Mesenteric fat pad (tissue), 1 donor: ENCODE measurements around the gene MAST2. TPM values are rescaled to one million over a fixed set of nuclear protein-coding genes. Genes with fewer than 3 reads are reported as not detected.
"Not testable (repeated sequence)": the region's sequence is repeated elsewhere in the genome, so short reads cannot be mapped to it uniquely, and the experiment has no call there.

Experiments
- DNase-seq: peaks from one replicate; pipeline ENCODE4 v3.0.0-alpha.2; 2020; ENCODE audit warnings: low spot score
- total RNA-seq: library from RNA; stranded (reverse); fragmentation: NEBNext Ultra II Directional; extraction: Animal tissue kit (Norgen Biotek cat#: 25700); gene quantifications from one replicate; pipeline ENCODE4 v1.2.1, GENCODE V29; 2021
- donor health status: DM: yes; HTN: yes; CAD: no.

Gene MAST2
- total RNA-seq, 1 donor from 2014 or later = 24.8 TPM

GRCh38 chr1:46056325-46056724 lies 252.9 kb downstream of the MAST2 start:
- DNase-seq = no peak

DNA sequence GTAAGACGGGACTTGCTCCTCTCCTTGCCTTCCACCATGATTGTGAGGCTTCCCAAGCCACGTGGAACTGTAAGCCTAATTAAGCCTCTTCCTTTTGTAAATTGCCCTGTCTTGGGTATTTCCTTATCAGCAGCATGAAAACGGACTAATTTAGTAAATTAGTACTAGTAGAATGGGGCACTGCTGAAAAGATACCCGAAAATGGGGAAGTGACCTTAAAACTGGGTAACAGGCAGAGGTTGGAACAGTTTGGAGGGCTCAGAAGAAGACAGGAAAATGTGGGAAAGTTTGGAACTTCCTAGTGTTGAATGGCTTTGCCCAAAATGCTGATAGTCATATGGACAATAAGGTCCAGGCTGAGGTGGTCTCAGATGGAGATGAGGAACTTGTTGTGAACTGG lies 253.8 kb downstream of the MAST2 start:
- DNase-seq = not testable (repeated sequence)

DNA sequence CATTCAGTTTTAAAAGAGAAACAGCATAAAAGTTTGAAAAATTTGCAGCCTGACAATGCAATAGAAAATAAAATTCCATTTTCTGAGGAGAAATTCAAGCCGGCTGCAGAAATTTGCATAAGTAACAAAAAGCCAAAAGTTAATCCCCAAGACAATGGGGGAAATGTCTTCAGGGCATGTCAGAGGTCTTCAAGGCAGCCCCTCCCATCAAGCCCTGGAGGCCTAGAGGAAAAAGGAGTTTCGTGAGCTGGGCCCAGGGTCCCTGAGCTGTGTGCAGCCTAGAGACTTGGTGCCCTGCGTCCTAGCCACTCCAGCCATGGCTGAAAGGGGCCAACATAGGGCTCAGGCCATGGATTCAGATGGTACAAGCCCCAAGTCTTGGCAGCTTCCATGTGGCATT lies 254.4 kb downstream of the MAST2 start:
- DNase-seq = no peak

GRCh38 chr1:46058936-46059335 lies 255.5 kb downstream of the MAST2 start:
- DNase-seq = no peak

GRCh38 chr1:46061146-46061545 lies 257.7 kb downstream of the MAST2 start:
- no peak for DNase-seq

DNA sequence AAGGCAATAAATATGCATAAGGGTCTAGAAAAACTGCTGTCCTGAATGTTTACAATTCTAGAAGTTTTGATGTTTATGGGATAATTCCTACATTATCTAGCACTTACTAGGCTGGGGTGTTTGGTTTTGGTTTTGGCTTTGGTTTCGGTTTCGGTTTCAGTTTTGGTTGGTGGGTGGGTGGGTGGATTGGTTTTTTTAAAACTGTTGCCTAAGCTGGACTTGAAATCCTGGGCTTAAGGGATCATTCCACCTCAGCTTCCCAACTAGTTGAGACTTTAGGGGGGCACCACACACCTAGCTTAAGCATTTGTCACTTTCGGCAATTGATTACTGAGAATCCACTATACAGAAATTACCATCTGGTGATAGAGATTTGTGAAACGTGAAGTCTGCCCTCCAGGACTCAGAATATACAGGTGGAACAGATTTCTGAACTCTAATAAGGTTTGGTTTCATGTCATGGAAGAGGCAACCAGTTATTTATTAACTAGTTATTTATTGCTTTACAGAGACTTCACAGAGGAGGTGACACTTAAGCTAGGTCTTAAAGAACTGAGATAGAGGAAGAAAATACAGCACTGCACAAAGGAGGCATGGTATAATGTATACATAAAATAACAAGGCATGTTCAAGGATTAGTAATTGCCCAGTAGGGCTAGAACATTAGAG lies 259.4 kb downstream of the MAST2 start:
- DNase-seq = no peak

GRCh38 chr1:46064708-46065107 lies 261.3 kb downstream of the MAST2 start:
- no peak for DNase-seq

DNA sequence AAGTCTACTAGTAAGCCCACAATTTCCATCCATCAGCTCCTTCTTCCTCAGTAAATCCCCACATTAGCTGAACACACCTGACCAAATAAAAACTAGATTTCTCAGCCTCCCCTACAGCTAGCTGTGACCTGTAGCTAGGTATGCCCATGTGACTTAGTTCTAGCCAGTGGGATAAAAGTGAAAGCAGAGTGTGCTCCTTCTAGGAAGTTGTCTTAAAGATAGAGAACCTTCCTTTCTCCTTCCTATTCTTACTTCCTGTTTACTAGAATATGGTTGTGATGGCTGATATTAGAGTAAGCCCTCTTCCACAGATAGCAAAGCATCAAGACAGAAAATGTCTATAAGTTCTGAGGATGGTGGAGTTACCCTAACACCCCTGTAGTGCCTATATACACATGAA lies 262.0 kb downstream of the MAST2 start:
- DNase-seq = no peak

GRCh38 chr1:46067652-46068051 lies 264.2 kb downstream of the MAST2 start:
- DNase-seq = no peak

DNA sequence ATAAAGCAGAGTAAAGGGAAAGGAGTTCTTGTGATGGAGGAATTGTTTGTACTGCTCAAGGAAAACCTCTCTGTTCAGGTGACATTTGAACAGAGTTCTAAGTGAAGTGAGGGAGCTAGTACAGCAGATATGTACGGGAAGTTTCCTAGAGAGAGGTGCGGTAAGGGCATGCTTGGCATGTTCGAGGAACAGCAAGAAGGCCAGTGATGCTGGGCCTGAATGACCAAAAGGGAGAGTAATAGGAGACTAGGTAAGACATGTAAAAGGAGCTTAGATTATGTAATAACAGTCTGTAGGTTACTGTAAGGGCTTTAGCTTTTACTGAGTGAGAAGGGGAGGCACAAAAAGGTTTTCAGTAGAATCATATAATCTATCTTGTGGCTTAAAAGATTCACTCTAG lies 265.1 kb downstream of the MAST2 start:
- DNase-seq = no peak

DNA sequence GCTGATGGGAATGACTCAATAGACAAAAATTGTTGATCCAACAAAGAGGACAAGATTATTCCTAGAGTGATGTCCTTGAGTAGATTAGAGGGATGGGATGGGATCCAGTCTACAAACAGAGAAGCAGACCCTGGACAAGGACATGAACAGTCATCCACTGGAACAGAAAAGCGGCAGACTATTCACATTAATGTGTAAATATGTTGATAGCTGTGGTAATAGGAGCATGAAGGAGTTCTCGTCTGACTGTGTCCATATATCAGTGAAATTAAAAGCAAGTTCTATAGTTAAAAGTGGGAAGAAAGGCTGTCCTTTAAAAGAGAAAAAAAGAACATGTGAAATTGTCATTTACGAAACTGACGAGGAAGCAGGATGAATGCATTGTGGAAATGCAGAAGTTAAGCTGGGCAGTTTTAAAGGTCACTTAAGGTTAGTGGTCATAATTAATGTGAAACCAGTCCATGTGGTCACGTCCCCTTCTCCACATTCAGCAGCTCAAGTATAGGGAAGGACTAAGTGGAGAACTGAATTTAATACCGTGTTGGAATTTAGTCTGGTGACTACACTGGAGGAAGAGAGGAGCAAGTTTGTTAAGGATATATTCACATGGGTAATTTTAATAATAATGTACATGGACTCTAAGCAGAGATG lies 266.9 kb downstream of the MAST2 start:
- no peak for DNase-seq

GRCh38 chr1:46072975-46073374 lies 269.6 kb downstream of the MAST2 start:
- no peak for DNase-seq

DNA sequence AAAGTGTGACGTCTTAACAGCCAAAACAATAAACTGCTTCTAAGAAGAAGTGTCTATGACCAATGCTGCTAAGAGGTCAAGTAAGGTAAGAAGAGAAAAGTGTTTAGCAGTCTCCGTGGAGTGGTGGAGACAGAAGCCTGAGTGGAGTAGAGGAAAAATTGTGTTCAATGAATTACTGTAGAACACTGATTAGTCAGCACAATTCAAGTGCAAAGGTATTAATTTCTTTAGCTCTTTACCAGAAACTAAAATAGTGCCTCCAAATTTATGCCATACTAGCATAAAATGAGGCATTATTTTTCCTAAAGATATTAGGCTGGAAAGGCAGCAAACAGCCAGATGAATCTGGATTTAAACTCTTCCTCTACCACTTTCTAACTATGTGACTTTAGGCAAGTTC lies 272.9 kb downstream of the MAST2 start:
- DNase-seq = no peak

GRCh38 chr1:46077644-46078043 lies 274.2 kb downstream of the MAST2 start:
- DNase-seq = no peak

DNA sequence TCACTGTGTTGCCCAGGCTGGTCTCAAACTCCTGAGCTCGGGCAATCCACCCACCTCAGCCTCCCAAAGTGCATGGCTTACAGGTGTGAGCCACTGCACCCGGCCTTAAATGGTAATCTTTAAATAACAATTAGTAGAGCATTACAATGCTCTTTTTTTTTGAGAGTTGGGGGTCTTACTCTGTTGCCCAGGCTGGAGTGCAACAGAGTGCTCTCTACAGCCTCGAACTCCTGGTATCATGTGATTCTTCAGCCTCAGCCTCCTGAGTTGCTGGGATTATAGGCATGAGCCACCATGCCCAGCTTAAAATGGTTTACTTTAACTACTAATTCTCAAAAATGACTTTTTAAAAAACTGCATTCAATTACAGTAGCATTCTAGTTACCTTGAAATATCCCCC lies 276.8 kb downstream of the MAST2 start:
- DNase-seq = no peak

- no peak for DNase-seq
Measured at GRCh38 chr1:46081206-46081605, 277.8 kb downstream of the MAST2 start.

GRCh38 chr1:46081619-46082018 lies 278.2 kb downstream of the MAST2 start:
- DNase-seq = no peak

GRCh38 chr1:46083579-46083978 lies 280.2 kb downstream of the MAST2 start:
- DNase-seq = no peak

GRCh38 chr1:46084553-46085451 lies 281.4 kb downstream of the MAST2 start:
- DNase-seq = no peak
